ENCODE data around the gene ALCAM.

The ALCAM gene

DNA sequence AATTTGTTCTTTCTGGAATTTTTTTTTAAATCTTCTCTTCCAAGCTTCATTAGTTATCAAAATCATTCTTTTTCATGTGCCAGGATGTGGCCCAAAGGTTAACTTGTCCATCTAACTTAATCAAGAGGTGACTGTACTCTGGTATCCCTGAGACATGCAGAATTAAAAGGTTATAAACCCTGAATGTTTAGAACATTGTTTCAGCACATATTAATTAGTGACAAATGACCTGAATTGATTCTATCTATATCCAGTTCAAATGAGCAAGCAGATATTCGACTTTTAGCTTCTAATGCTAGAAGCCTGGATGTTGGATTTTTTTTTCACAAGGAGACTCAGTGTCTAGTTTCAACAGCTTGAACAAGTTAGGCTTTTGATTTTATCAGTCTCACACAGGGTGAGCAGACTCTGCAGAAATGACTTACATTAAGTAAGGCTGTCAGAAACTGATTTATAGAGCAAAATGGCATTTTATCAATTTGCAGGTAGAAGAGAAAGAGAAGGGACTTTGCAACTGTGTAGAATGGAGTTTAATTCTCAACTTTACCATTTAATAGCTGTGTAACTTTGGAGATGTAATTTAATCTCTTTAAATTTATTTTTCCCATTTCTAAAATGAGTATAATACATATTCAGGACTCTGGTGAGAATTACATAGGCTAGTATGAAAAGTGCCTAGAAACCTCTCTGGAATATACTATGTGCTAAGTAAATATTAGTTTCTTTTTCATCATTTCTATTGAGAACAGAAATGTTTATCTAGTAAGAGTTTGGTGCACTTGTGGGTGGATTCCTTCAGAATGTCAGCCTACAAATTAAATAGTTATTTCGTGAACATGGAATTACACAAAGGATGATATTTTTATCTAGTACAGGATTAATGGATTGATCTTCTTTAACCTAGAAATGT lies 100.0 kb downstream of the ALCAM start:
- TF ChIP-seq, protein P1, sequence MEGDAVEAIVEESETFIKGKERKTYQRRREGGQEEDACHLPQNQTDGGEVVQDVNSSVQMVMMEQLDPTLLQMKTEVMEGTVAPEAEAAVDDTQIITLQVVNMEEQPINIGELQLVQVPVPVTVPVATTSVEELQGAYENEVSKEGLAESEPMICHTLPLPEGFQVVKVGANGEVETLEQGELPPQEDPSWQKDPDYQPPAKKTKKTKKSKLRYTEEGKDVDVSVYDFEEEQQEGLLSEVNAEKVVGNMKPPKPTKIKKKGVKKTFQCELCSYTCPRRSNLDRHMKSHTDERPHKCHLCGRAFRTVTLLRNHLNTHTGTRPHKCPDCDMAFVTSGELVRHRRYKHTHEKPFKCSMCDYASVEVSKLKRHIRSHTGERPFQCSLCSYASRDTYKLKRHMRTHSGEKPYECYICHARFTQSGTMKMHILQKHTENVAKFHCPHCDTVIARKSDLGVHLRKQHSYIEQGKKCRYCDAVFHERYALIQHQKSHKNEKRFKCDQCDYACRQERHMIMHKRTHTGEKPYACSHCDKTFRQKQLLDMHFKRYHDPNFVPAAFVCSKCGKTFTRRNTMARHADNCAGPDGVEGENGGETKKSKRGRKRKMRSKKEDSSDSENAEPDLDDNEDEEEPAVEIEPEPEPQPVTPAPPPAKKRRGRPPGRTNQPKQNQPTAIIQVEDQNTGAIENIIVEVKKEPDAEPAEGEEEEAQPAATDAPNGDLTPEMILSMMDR (IDR thresholded peaks at IDR 0.05; ENCODE audit: low read depth, low read length, missing control alignments): no peak
- no peak for DNase-seq (ENCODE audit: extremely low read depth, low read depth)
- H3K4me3 ChIP-seq (replicated peaks; ENCODE audit: low read depth, low read length): no peak overlapping the region

DNA sequence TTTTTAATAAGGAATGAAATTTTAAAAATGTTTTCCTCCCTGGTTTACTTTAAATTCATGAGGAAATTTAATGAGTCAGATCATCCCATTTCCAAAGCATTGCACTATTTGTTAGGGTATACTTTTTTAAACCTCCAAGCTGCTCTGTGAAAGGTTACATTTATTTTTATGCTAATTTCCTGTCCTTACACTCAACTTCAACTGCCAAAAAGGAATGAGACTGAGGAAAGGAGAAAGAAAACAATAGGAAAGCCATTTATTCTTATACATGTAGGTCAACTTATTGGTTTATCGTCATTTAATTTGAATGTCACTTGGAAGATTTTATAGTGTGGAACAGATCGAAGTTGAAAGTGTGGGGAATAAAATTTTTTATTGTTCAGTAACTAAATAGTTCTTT lies 104.1 kb downstream of the ALCAM start:
- no peak overlapping the region for H3K4me3 ChIP-seq (replicated peaks; ENCODE audit: low read depth, low read length)
- no peak for DNase-seq (ENCODE audit: extremely low read depth, low read depth)
- TF ChIP-seq, protein P1 (IDR thresholded peaks at IDR 0.05; ENCODE audit: low read depth, low read length, missing control alignments): no peak

DNA sequence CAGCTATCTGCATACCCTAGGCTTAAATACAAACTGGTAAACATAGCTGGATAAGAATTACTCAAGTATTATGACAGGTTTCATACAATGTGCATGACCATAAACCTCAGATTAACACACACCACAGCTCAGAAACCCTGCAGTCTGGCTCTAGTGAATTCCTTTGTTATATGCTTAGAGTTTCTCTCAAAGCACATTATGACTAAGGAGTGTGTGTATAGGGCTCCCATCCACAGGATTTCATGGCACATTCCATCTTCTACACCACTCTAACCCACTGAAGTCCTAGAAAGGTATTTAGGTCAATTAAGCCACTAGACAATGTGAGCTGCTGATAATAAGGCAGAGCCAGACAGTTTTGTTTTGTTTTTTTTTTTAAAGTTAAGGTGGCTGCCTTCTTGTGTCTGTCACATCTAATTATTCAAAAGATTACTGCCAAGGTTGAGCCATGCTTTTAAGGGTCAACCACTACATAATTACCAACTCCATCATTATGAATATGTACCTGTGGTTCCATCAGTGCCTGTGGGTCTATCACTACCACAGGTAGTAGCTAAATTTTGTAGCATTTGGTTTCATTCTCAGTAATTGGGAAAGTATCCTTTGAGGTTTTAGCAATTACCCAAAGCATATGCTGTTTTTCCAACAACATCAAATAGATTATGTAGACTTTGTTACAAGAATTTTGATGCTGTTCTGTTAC lies 107.0 kb downstream of the ALCAM start:
- no peak for DNase-seq (ENCODE audit: extremely low read depth, low read depth)
- no peak overlapping the region for H3K4me3 ChIP-seq (replicated peaks; ENCODE audit: low read depth, low read length)
- TF ChIP-seq, protein P1 (IDR thresholded peaks at IDR 0.05; ENCODE audit: low read depth, low read length, missing control alignments): no peak

DNA sequence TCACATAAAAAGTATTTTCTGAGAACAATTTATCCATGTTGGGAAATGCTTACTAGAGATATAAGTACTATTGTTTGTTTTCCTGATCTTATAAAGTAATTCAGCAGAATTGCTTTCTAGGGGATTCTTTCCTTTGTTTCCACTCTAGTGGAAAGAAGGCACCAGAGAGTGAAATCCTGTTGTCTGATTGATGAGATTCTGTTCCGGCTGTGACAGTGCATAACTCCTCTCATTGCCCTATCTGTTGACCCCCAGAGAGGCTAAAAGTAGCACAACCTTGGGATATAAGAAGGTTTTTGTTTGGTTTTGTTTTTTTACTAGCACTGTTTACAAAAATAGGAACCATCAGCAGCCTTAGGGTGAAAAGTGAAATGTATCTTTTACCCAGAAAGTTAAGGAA lies 114.1 kb downstream of the ALCAM start:
- H3K4me3 ChIP-seq (replicated peaks; ENCODE audit: low read depth, low read length): no peak overlapping the region
- TF ChIP-seq, protein P1 (IDR thresholded peaks at IDR 0.05; ENCODE audit: low read depth, low read length, missing control alignments): no peak
- no peak for DNase-seq (ENCODE audit: extremely low read depth, low read depth)

DNA sequence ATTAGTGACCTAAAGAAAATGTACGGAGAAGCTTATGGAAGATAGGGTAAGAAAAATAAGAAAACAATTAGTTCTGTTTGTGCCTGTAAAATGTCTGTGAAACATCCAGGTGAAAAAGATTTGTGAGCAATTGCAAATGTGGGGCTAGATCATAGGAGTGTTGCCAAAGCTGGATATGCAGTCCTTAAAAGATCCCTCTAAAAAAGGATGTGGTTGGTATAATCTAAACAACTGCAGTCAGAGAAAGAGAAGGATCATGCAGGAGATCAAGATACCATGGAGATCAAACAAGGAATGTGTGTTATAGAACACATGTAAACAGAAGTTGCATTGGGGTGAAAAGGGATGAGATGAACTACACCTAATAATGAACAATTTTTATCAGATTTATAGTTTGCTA lies 116.8 kb downstream of the ALCAM start:
- DNase-seq (ENCODE audit: extremely low read depth, low read depth): peak; percentile 27
- H3K4me3 ChIP-seq (replicated peaks; ENCODE audit: low read depth, low read length): no peak overlapping the region
- TF ChIP-seq, protein P1 (IDR thresholded peaks at IDR 0.05; ENCODE audit: low read depth, low read length, missing control alignments): no peak

DNA sequence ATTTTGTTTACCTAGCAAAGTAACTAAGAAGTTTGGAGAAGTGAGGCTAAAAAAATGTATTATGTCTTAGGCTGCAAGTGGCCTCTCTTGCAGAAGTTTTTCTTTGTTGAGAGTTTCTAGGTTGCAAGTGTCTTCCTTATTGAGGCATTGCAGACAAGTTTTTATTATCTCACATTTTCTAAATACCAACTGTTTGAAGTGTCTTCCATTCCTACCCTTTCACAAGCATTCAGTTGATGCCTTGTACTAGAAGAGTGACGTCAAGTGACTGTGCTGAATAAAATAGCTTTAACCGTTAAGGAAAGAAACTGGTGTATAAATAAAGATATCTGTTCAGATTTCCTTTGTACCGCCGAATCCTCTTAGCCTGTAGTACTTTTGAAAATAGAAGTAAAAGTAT lies 123.3 kb downstream of the ALCAM start:
- no peak overlapping the region for H3K4me3 ChIP-seq (replicated peaks; ENCODE audit: low read depth, low read length)
- TF ChIP-seq, protein P1 (IDR thresholded peaks at IDR 0.05; ENCODE audit: low read depth, low read length, missing control alignments): no peak
- no peak for DNase-seq (ENCODE audit: extremely low read depth, low read depth)

All from HFF-Myc (cell line).